SU-DHL-6 (cell line): Measurements from ENCODE around the gene IFT122.

ENCODE experiments used
- EZH2phosphoT487 ChIP-seq: fragments of 200-600 bp; sonication (generic), shearing (Covaris generic); conservative IDR thresholded peaks from 2 replicates; pipeline ENCODE4 v1.6.1; 2018; ENCODE audit warnings: mild to moderate bottlenecking, antibody characterized with exemption, low read length, moderate library complexity, mixed read lengths
- TF ChIP-seq, protein P1 (sequence below): fragments of 200-600 bp; sonication (generic); IDR thresholded peaks from one replicate; pipeline ENCODE4 v1.5.1; 2017; ENCODE audit warnings: antibody characterized with exemption, mild to moderate bottlenecking, low read length, moderate library complexity; ENCODE audit not compliant: insufficient read depth, poor library complexity, severe bottlenecking

DNA sequence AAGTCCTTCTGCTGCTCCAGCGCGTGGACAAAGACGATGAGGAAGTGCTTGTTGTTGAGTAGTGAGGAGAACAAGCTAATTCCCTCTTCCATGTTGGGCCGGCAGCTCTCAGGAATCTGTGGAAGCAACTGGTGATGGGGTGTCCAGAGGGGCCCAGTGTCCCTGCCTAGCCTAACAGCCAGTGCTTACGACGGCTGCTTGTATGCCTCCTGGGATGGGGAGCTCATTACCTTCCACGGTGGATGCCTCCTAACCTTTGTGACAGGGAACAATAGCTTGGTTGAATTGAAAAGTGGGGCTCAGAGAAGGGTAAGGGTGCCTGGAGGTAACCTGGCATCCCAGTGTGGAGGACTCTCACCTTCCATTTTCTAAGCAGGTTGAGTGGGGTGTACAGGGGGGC, 125.9 kb downstream of the IFT122 start:
- TF ChIP-seq, protein P1, sequence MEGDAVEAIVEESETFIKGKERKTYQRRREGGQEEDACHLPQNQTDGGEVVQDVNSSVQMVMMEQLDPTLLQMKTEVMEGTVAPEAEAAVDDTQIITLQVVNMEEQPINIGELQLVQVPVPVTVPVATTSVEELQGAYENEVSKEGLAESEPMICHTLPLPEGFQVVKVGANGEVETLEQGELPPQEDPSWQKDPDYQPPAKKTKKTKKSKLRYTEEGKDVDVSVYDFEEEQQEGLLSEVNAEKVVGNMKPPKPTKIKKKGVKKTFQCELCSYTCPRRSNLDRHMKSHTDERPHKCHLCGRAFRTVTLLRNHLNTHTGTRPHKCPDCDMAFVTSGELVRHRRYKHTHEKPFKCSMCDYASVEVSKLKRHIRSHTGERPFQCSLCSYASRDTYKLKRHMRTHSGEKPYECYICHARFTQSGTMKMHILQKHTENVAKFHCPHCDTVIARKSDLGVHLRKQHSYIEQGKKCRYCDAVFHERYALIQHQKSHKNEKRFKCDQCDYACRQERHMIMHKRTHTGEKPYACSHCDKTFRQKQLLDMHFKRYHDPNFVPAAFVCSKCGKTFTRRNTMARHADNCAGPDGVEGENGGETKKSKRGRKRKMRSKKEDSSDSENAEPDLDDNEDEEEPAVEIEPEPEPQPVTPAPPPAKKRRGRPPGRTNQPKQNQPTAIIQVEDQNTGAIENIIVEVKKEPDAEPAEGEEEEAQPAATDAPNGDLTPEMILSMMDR: no peak
- TF ChIP-seq EZH2phosphoT487: no peak
